ENCODE data around the gene MROH9. TPM values are rescaled to one million over a fixed set of nuclear protein-coding genes. Genes with fewer than 3 reads are reported as not detected.

MROH9 gene
- polyA plus RNA-seq, 1 donor (not counting 4 experiments of a cell fraction or from before 2014, with no cell fraction given): 0.04 TPM

DNA sequence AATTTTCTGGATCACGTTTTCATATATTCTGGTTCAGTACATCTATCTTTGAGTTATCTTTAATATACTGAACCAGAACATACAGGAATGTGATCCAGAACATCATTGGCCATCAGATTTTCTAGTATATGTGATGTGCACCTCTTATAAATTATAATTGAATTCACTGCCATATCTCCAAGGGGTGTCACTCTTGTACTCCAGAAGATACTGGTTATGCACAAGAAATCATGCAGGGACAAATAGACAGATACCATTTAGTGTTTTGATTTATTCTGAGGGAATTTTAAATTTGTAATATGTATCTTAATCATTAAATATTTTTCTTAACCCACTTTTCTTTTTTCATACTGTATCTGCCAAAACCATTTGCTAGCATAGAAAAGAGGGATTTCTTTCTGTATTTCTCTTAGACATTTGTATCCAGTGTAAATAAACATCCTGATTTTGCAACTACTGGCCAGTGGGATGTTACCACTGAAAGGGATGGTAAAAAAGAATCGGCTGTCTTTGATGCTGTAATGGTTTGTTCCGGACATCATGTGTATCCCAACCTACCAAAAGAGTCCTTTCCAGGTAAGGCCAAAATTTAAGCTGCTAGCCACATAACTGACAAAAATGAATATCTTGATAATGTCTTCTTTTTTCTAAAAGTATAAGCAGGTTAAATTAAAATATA lies 172.1 kb downstream of the MROH9 start:
- no peak for FAIRE-seq

DNA sequence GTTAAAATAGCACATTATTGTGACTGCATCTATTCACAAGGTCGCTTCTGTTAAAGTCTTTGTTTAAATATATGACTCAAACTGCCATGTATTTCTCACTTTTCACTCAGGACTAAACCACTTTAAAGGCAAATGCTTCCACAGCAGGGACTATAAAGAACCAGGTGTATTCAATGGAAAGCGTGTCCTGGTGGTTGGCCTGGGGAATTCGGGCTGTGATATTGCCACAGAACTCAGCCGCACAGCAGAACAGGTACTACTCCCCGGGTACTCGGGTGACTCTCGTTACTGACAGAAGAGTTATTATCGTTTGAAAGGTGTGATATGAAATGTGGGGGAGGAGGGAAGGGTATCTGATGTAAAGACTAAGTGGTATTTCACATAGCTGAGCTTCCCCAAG lies 172.6 kb downstream of the MROH9 start:
- Histone ChIP-seq H3K9ac (ENCODE audit: control insufficient read depth, extremely low read depth, insufficient read depth, low read length) (no peak overlapping the region), H3K79me2 (ENCODE audit: control insufficient read depth, insufficient read depth, low read length) (no peaks in the 10 kb centered on the region), H3K4me3 (ENCODE audit: control insufficient read depth in 2 of 3, extremely low read depth in 1 of 3, insufficient read depth in 2 of 3, low read depth in 1 of 3, low read length in 3 of 3) (no peak overlapping the region), H3K36me3 (ENCODE audit: control insufficient read depth in 2 of 2, extremely low read depth in 1 of 2, insufficient read depth in 2 of 2, low read length in 2 of 2) (no peaks in the 10 kb centered on the region), H2AFZ (ENCODE audit: control insufficient read depth, low read length) (no peak overlapping the region), H3K27ac (ENCODE audit: control insufficient read depth, insufficient read depth, low read length) (no peak overlapping the region), H3K4me1 (ENCODE audit: control insufficient read depth, extremely low read depth, insufficient read depth, low read length) (no peaks in the 10 kb centered on the region), H4K20me1 (ENCODE audit: control insufficient read depth, extremely low read depth, insufficient read depth, low read length) (no peaks in the 10 kb centered on the region), H3K9me1 (ENCODE audit: control insufficient read depth, extremely low read depth, insufficient read depth, low read length) (no peaks in the 10 kb centered on the region), H3K4me2 (ENCODE audit: control insufficient read depth, extremely low read depth, insufficient read depth, low read depth, low read length) (no peak overlapping the region), H3K9me3 (ENCODE audit: control insufficient read depth, low read depth, low read length) (no peaks in the 10 kb centered on the region), H3K27me3 (ENCODE audit: control insufficient read depth, extremely low read depth, insufficient read depth, low read length) (peaks cover 3% of the 10 kb centered on the region)
- no peak for TF ChIP-seq EZH2 (IDR thresholded peaks at IDR 0.05; ENCODE audit: low read length)
- TF ChIP-seq, protein P1, sequence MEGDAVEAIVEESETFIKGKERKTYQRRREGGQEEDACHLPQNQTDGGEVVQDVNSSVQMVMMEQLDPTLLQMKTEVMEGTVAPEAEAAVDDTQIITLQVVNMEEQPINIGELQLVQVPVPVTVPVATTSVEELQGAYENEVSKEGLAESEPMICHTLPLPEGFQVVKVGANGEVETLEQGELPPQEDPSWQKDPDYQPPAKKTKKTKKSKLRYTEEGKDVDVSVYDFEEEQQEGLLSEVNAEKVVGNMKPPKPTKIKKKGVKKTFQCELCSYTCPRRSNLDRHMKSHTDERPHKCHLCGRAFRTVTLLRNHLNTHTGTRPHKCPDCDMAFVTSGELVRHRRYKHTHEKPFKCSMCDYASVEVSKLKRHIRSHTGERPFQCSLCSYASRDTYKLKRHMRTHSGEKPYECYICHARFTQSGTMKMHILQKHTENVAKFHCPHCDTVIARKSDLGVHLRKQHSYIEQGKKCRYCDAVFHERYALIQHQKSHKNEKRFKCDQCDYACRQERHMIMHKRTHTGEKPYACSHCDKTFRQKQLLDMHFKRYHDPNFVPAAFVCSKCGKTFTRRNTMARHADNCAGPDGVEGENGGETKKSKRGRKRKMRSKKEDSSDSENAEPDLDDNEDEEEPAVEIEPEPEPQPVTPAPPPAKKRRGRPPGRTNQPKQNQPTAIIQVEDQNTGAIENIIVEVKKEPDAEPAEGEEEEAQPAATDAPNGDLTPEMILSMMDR (optimal IDR thresholded peaks at IDR 0.05 in 1 of 3, IDR thresholded peaks at IDR 0.05 in 1 of 3, conservative IDR thresholded peaks at IDR 0.05 in 1 of 3; ENCODE audit: extremely low read depth in 1 of 3, insufficient read depth in 2 of 3, low read length in 3 of 3): no peak
- FAIRE-seq (no peak), DNase-seq (ENCODE audit: low read depth, low spot score) (no peak)
- dilution Hi-C loops (cut with MboI; ENCODE audit: extremely low pct_ligation_motif_present, low sequenced_read_pairs): no loop called here

More for the DNA sequence above, 172.1 kb downstream of the MROH9 start:
- Histone ChIP-seq H2AFZ (ENCODE audit: control insufficient read depth, low read length) (no peak overlapping the region), H3K27me3 (ENCODE audit: control insufficient read depth, extremely low read depth, insufficient read depth, low read length) (no peaks in the 10 kb centered on the region), H3K4me1 (ENCODE audit: control insufficient read depth, extremely low read depth, insufficient read depth, low read length) (no peaks in the 10 kb centered on the region), H3K9me3 (ENCODE audit: control insufficient read depth, low read depth, low read length) (no peaks in the 10 kb centered on the region), H3K9me1 (ENCODE audit: control insufficient read depth, extremely low read depth, insufficient read depth, low read length) (no peaks in the 10 kb centered on the region), H3K36me3 (ENCODE audit: control insufficient read depth in 2 of 2, extremely low read depth in 1 of 2, insufficient read depth in 2 of 2, low read length in 2 of 2) (no peaks in the 10 kb centered on the region), H4K20me1 (ENCODE audit: control insufficient read depth, extremely low read depth, insufficient read depth, low read length) (no peaks in the 10 kb centered on the region), H3K4me3 (ENCODE audit: control insufficient read depth in 2 of 3, extremely low read depth in 1 of 3, insufficient read depth in 2 of 3, low read depth in 1 of 3, low read length in 3 of 3) (no peak overlapping the region), H3K27ac (ENCODE audit: control insufficient read depth, insufficient read depth, low read length) (no peak overlapping the region), H3K79me2 (ENCODE audit: control insufficient read depth, insufficient read depth, low read length) (no peaks in the 10 kb centered on the region), H3K9ac (ENCODE audit: control insufficient read depth, extremely low read depth, insufficient read depth, low read length) (no peak overlapping the region), H3K4me2 (ENCODE audit: control insufficient read depth, extremely low read depth, insufficient read depth, low read depth, low read length) (no peak overlapping the region)
- TF ChIP-seq, protein P1 (optimal IDR thresholded peaks at IDR 0.05 in 1 of 3, IDR thresholded peaks at IDR 0.05 in 1 of 3, conservative IDR thresholded peaks at IDR 0.05 in 1 of 3; ENCODE audit: extremely low read depth in 1 of 3, insufficient read depth in 2 of 3, low read length in 3 of 3): no peak
- no peak for TF ChIP-seq EZH2 (IDR thresholded peaks at IDR 0.05; ENCODE audit: low read length)
- no peak for DNase-seq (ENCODE audit: low read depth, low spot score)
- dilution Hi-C loops (cut with MboI; ENCODE audit: extremely low pct_ligation_motif_present, low sequenced_read_pairs): no loop called here
